ENCODE measurements around the gene RSPO1. TPM values are rescaled to one million over a fixed set of nuclear protein-coding genes. Genes with fewer than 3 reads are reported as not detected.

Gene RSPO1
- polyA plus RNA-seq, 1 donor from 2014 or later = not detected

- Histone ChIP-seq H3K9me3 (ENCODE audit: low read length) (no peaks in the 10 kb centered on the region), H3K9ac (ENCODE audit: low read length) (no peak overlapping the region), H3K27me3 (ENCODE audit: insufficient read depth, low read depth, low read length) (no peaks in the 10 kb centered on the region), H4K20me1 (ENCODE audit: insufficient read depth) (no peaks in the 10 kb centered on the region), H3K79me2 (replicated peaks; ENCODE audit: insufficient read depth, low read length) (no peaks in the 10 kb centered on the region), H3F3A (ENCODE audit: insufficient read depth, low read length, poor library complexity, severe bottlenecking) (no peaks in the 10 kb centered on the region), H3K4me2 (ENCODE audit: low read length) (no peak overlapping the region), H3K9me2 (ENCODE audit: insufficient read depth, low read length) (no peaks in the 10 kb centered on the region), H3K27ac (ENCODE audit: low read length) (no peak overlapping the region), H3K4me3 (ENCODE audit: low read length) (no peak overlapping the region), H2AFZ (ENCODE audit: low read depth, low read length) (no peak overlapping the region), H3K36me3 (ENCODE audit: insufficient read depth, low read length) (no peaks in the 10 kb centered on the region)
- TF ChIP-seq RAD21 (conservative IDR thresholded peaks at IDR 0.05) (no peak), MXI1 (conservative IDR thresholded peaks at IDR 0.05; ENCODE audit: poor library complexity, severe bottlenecking) (no peak), CTCF (IDR thresholded peaks at IDR 0.05; ENCODE audit: poor library complexity, severe bottlenecking) (no peak), EP300 (conservative IDR thresholded peaks at IDR 0.05; ENCODE audit: poor library complexity, severe bottlenecking) (no peak), TAF1 (IDR thresholded peaks at IDR 0.05; ENCODE audit: low read depth) (no peak), REST (IDR thresholded peaks at IDR 0.05; ENCODE audit: borderline replicate concordance) (no peak)
These were observed 32.5 kb upstream of the RSPO1 start for GRCh38 chr1:37667023-37667671.

- TF ChIP-seq REST (IDR thresholded peaks at IDR 0.05; ENCODE audit: borderline replicate concordance) (no peak), EP300 (conservative IDR thresholded peaks at IDR 0.05; ENCODE audit: poor library complexity, severe bottlenecking) (no peak), EZH2 (IDR thresholded peaks at IDR 0.05; ENCODE audit: borderline replicate concordance, insufficient read depth, low read length, poor library complexity, severe bottlenecking) (no peak), SMC3 (conservative IDR thresholded peaks at IDR 0.05; ENCODE audit: poor library complexity) (no peak), POLR2AphosphoS5 (IDR thresholded peaks at IDR 0.05) (no peak), RAD21 (conservative IDR thresholded peaks at IDR 0.05) (no peak), TAF1 (IDR thresholded peaks at IDR 0.05; ENCODE audit: low read depth) (no peak), CTCF (IDR thresholded peaks at IDR 0.05; ENCODE audit: poor library complexity, severe bottlenecking) (no peak), MXI1 (conservative IDR thresholded peaks at IDR 0.05; ENCODE audit: poor library complexity, severe bottlenecking) (no peak)
- no peak overlapping the region for H3K9ac ChIP-seq (ENCODE audit: low read length)
- H2AFZ ChIP-seq (ENCODE audit: low read depth, low read length) = no peak overlapping the region
- H3K79me2 ChIP-seq (replicated peaks; ENCODE audit: insufficient read depth, low read length) = no peaks in the 10 kb centered on the region
- H3K4me3 ChIP-seq (ENCODE audit: low read length) = no peak overlapping the region
- H3F3A ChIP-seq (ENCODE audit: insufficient read depth, low read length, poor library complexity, severe bottlenecking) = no peaks in the 10 kb centered on the region
- no peaks in the 10 kb centered on the region for H3K9me2 ChIP-seq (ENCODE audit: insufficient read depth, low read length)
- H4K20me1 ChIP-seq (ENCODE audit: insufficient read depth) = no peaks in the 10 kb centered on the region
- no peaks in the 10 kb centered on the region for H3K9me3 ChIP-seq (ENCODE audit: low read length)
- H3K27ac ChIP-seq (ENCODE audit: low read length) = no peak overlapping the region
- no peaks in the 10 kb centered on the region for H3K27me3 ChIP-seq (ENCODE audit: insufficient read depth, low read depth, low read length)
- H3K4me2 ChIP-seq (ENCODE audit: low read length) = no peak overlapping the region
- H3K36me3 ChIP-seq (ENCODE audit: insufficient read depth, low read length) = no peaks in the 10 kb centered on the region
These were observed 31.7 kb upstream of the RSPO1 start for GRCh38 chr1:37666241-37666867.

All from neural cell (in vitro differentiated cells).